Stimulated activated CD4-positive, alpha-beta T cell treated with anti-CD3 and anti-CD28 coated beads, TNF-alpha, amount 100 ng/mL, for 1 hour (primary cell): ENCODE data around the gene PTPRN2.
"Not testable (repeated sequence)": the region's sequence is repeated elsewhere in the genome, so short reads cannot be mapped to it uniquely, and the experiment has no call there.

Experiments
- DNase-seq, 3 donors: peaks; one replicate each; pipeline ENCODE4 v3.0.0-alpha.2; 2020; ENCODE audit warnings: low read depth in 3 of 3, low spot score in 1 of 3

PTPRN2 gene

GRCh38 chr7:157570531-157571200, 1017.0 kb downstream of the PTPRN2 start:
- no peak for DNase-seq

- no peak for DNase-seq
Measured at GRCh38 chr7:157569967-157570366, 1017.7 kb downstream of the PTPRN2 start.

GRCh38 chr7:157568770-157569584, 1018.6 kb downstream of the PTPRN2 start:
- peak in 2 of 3 donors; percentile 10 to 21 for DNase-seq

- DNase-seq, result no peak
Measured at GRCh38 chr7:157568106-157568769, 1019.4 kb downstream of the PTPRN2 start.

GRCh38 chr7:157567666-157568065, 1020.0 kb downstream of the PTPRN2 start:
- DNase-seq, result no peak

GRCh38 chr7:157566631-157567006, 1021.0 kb downstream of the PTPRN2 start:
- no peak for DNase-seq

- DNase-seq, result no peak
Measured at GRCh38 chr7:157565981-157566630, 1021.5 kb downstream of the PTPRN2 start.

- no peak for DNase-seq
Measured at GRCh38 chr7:157565201-157565626, 1022.4 kb downstream of the PTPRN2 start.

- DNase-seq, result no peak
Measured at GRCh38 chr7:157564517-157565177, 1023.0 kb downstream of the PTPRN2 start.

GRCh38 chr7:157563467-157564135, 1024.0 kb downstream of the PTPRN2 start:
- DNase-seq, result not testable (repeated sequence)

- not testable (repeated sequence) for DNase-seq
Measured at GRCh38 chr7:157562522-157563398, 1024.9 kb downstream of the PTPRN2 start.

- no peak for DNase-seq
Measured at GRCh38 chr7:157561816-157562410, 1025.7 kb downstream of the PTPRN2 start.

GRCh38 chr7:157561523-157561785, 1026.2 kb downstream of the PTPRN2 start:
- no peak for DNase-seq

GRCh38 chr7:157560710-157561522, 1026.7 kb downstream of the PTPRN2 start:
- no peak for DNase-seq

GRCh38 chr7:157560258-157560654, 1027.4 kb downstream of the PTPRN2 start:
- no peak for DNase-seq

GRCh38 chr7:157559596-157560257, 1027.9 kb downstream of the PTPRN2 start:
- DNase-seq, result no peak

- DNase-seq, result no peak
Measured at GRCh38 chr7:157558875-157559595, 1028.6 kb downstream of the PTPRN2 start.
